ENCODE measurements around the gene MYO16.

The MYO16 gene

DNA sequence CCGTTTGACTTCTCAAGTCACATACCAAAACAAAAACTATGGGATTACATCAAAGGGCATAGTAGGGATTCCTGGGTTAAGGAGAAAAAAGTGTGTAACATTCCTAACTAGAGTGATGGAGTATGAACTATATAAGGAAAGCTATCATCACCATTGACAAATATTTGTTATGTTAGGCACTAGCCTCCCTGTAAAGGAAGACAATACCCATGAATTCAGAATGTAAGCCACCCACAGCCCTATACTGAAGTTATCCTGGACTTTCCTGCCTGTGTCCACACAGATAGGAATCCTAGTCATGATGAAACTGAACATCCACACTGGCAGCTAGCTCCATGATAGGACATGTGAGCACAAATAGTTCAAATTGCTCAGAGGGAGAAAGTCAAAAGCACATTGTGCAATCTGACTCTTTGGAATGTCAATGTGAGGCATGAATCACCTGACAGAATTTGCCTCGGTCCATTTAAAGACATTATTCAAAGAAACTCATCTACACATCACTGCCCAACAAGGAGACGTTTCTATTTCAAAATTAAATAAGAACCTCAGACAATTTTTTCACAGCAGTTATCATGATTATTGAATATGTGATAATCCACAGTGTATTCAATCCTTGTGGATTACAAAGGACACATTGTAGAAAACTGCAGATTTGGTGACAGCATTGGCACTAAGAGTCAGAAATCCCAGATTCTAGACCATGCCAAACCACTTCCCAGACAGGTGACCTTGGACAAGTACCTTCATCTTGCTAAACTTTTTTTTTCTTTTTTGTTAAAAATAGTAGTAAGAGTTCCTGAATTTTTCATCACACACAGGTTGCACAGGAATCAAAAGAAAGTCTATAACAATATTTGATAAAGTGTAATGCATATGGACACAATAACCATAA, 627.7 kb downstream of the MYO16 start:
- DNase-seq, result no peak
